Measurements from ENCODE around the gene CDON.
"Not testable (repeated sequence)": the region's sequence is repeated elsewhere in the genome, so short reads cannot be mapped to it uniquely, and the experiment has no call there.

Gene CDON

GRCh38 chr11:125922156-125922555 lies 140.5 kb downstream of the CDON start:
- no peak for DNase-seq

- no peak for DNase-seq
Observed at GRCh38 chr11:125921042-125921441, 141.6 kb downstream of the CDON start.

DNA sequence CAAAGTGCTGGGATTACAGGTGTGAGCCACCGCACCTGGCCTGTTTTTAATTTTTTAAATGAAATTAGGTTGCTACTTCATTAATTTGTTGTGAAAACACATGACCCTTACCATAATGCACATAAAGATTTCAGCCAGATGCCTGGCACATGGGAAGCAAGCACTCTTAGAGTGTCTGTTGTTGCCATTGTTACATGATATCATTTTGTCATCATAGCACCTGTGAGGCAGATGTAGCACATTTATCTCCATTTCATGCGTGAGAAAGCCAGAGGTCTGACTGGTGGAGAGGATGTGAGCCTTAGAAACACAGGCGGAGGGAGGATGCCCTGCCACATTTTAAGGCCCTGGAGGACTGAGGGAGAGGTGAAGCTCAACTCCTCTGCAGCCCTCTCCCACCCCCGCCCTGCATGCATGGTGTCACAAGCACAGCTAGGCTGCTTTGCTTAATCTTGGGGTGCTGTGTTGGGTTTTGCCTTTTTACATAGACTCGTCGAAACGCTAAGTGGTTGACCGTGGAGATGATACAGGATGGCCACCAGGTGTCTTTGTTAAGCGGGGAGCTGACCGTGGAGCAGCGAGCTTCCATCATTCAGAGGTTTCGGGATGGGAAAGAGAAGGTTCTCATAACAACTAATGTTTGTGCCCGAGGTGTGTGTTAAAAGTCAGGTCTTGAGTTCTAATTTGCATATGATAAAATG lies 144.4 kb downstream of the CDON start:
- DNase-seq: no peak

GRCh38 chr11:125916683-125917347 lies 145.9 kb downstream of the CDON start:
- no peak for DNase-seq

DNA sequence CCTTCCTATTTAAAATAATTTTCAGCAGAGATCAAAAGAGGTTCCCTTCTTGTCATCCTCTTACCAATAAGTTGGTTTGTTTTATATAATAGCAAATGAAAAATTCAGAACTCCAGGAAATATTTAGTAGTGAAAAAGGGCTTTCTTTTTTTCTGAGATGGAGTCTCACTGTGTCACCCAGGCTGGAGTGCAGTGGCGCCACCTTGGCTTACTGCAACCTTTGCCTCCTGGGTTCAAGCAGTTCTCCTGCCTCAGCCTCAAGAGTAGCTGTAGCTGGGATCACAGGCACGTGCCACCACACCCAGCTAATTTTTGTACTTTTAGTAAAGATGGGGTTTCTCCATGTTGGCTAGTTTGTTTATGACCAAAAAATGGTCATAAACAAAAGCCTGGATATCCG lies 148.1 kb downstream of the CDON start:
- DNase-seq: not testable (repeated sequence)

DNA sequence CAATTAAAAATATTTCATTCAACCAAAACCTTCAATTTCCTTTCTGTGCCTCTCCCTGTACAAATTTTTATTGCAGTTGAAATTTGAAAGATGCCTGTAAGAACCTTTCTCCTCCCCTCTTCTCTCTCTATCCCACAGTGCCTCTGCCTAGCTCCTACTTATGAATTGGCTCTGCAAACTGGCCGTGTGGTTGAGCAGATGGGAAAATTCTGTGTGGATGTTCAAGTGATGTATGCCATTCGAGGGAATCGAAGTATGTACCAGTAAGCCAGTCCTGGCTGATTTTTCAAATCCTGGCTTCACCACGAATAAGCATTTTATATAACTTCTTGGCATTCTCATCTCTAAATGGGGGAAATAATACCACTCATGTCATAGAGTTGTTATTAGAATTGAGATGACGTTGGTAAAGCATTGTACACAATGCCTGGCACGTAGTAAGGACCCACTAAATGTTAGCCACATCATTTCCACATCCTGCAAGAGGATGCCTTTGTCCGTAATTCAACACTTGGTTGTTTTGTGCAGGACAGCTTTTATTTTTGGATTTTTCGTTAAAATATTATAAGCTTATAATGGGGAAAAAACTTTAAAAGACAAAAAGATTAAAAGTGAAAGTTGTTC lies 152.3 kb downstream of the CDON start:
- DNase-seq: no peak
